Activated naive CD4-positive, alpha-beta T cell treated with anti-CD3 and anti-CD28 coated beads, Interleukin-2, amount 10 ng/mL, durations not matched to agents 7 days and 5 days (primary cell): Measurements from ENCODE around the gene DEAF1.
"Not testable (repeated sequence)": the region's sequence is repeated elsewhere in the genome, so short reads cannot be mapped to it uniquely, and the experiment has no call there.

Source experiments
- CTCF ChIA-PET: fragments of 350-600 bp; sonication (Branson Sonifier 250); formaldehyde crosslinking; loops from one replicate; lab custom pipeline; 2021; ENCODE audit warnings: antibody characterized with exemption; lab: Charles Lee
- DNase-seq: peaks from one replicate; pipeline ENCODE4 v3.0.0-alpha.2; 2020
- H3K27ac Mint-ChIP-seq: one replicate; pipeline ENCODE4 v1.8.0; 2021; ENCODE audit warnings: mild to moderate bottlenecking, moderate library complexity, mixed read lengths
- H3K27me3 Mint-ChIP-seq: one replicate; pipeline ENCODE4 v1.8.0; 2021; ENCODE audit warnings: mild to moderate bottlenecking, mixed read lengths
- H3K36me3 Mint-ChIP-seq: one replicate; pipeline ENCODE4 v1.8.0; 2021; ENCODE audit warnings: mixed read lengths
- H3K4me1 Mint-ChIP-seq: one replicate; pipeline ENCODE4 v1.8.0; 2021; ENCODE audit warnings: mixed read lengths
- H3K4me3 Mint-ChIP-seq: one replicate; pipeline ENCODE4 v1.8.0; 2021; ENCODE audit warnings: mild to moderate bottlenecking, moderate library complexity, mixed read lengths
- H3K9me3 Mint-ChIP-seq: one replicate; pipeline ENCODE4 v1.8.0; 2021; ENCODE audit warnings: mixed read lengths

The DEAF1 gene, protein sequence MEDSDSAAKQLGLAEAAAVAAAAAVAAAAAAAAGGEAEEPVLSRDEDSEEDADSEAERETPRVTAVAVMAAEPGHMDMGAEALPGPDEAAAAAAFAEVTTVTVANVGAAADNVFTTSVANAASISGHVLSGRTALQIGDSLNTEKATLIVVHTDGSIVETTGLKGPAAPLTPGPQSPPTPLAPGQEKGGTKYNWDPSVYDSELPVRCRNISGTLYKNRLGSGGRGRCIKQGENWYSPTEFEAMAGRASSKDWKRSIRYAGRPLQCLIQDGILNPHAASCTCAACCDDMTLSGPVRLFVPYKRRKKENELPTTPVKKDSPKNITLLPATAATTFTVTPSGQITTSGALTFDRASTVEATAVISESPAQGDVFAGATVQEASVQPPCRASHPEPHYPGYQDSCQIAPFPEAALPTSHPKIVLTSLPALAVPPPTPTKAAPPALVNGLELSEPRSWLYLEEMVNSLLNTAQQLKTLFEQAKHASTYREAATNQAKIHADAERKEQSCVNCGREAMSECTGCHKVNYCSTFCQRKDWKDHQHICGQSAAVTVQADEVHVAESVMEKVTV

DNA sequence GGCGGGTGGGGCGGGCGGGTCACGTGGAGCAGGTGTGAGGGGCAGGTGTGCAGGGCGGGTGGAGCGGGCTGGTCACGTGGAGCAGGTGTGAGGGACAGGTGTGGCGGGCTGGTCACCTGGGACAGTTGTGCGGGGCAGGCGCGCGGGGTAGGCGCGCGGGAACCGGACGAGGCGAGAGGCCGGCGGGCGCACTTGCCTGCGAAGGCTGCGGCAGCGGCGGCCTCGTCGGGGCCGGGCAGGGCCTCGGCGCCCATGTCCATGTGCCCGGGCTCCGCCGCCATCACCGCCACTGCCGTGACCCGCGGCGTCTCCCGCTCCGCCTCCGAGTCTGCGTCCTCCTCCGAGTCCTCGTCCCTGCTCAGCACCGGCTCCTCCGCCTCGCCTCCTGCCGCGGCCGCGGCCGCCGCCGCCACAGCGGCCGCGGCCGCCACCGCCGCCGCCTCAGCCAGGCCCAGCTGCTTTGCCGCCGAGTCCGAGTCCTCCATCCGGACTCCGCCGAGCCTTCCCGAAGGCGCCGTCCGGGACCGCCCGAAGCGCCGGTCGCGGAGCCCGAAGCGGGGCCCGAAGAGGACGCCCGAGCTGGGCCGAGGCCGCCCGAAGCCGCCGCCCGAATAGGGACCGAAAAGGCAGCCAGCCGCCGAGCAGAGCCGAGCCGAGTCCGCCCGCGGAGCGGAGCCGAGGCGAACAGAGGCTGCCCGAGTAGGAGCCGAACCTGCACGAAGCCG lies at the start of gene DEAF1:
Gene DEAF1, minus strand, starts transcription at position 660 of the 725 bp plus-strand sequence. Its CDS starts 175 bp downstream, at position 485.
- Mint-ChIP-seq H3K9me3 (no peaks in the 10 kb centered on the region), H3K27ac (peak within 1 kb of the TSS; percentile 96), H3K4me1 (peaks cover 68% of the 10 kb centered on the region), H3K27me3 (peaks cover 6% of the 10 kb centered on the region), H3K4me3 (peak within 1 kb of the TSS; percentile 85), H3K36me3 (peaks cover 22% of the 10 kb centered on the region)
- CTCF ChIA-PET, result interaction anchor here (0.8 to 1.7 kb wide), 2 partner anchors 27 to 38 kb away, joined by 3 to 10 read pairs; no protein-coding TSS in a partner anchor
- peak; percentile 100 for DNase-seq

DNA sequence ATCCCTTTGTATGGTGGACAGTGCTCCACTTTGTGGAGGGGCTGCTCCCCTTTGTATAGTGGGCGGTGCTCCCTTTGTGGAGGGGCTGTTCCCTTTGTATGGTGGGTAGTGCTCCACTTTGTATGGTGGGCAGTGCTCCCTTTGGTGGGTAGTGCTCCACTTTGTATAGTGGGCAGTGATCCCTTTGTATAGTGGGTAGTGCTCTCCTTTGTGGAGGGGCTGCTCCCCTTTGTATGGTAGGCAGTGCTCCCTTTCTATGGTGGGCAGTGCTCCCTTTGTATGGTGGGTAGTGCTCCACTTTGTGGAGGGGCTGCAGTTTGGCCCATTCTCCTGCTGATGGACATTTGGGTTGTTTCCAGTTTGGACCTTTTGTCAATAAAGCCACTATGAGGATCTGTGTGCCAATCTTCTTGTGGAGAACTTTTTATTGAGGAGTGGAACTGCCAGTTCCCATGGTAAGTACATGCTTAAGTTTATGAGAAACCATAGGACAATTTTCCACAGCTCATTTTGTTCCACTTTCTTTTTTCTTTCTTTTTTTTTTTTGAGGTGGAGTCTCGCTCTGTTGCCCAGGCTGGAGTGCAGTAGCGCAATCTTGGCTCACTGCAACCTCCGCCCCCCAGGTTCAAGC lies 47.7 kb upstream of the DEAF1 start:
- Mint-ChIP-seq H3K4me3 (no peak overlapping the region), H3K9me3 (no peaks in the 10 kb centered on the region), H3K27me3 (peaks cover 29% of the 10 kb centered on the region), H3K27ac (no peak overlapping the region), H3K4me1 (peaks cover 17% of the 10 kb centered on the region), H3K36me3 (no peaks in the 10 kb centered on the region)
- CTCF ChIA-PET, result interaction anchor here (1.3 kb wide), 1 partner anchor 17 kb away, joined by 3 read pairs; no protein-coding TSS in a partner anchor
- no peak for DNase-seq

DNA sequence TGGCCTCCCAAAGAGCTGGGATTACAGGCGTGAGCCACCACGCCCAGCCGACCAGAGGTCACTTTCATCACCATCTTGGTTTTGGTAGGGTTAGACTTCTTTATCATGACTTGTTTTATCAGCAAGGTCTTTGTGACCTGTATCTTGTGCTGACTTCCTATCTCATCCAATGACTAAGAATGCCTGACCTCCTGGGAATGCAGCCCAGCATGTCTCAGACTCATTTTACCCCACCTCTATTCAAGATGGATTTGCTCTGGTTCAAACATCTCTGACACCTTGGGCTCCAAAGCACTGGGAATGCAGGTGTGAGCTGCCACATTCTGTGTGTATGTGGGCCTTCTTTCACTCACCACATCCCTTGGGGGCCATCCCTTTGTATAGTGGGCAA lies 47.1 kb upstream of the DEAF1 start:
- Mint-ChIP-seq H3K27me3 (peaks cover 34% of the 10 kb centered on the region), H3K4me1 (peaks cover 22% of the 10 kb centered on the region), H3K36me3 (no peaks in the 10 kb centered on the region), H3K9me3 (no peaks in the 10 kb centered on the region), H3K27ac (no peak overlapping the region), H3K4me3 (no peak overlapping the region)
- DNase-seq, result no peak
- CTCF ChIA-PET, result no interaction called here

DNA sequence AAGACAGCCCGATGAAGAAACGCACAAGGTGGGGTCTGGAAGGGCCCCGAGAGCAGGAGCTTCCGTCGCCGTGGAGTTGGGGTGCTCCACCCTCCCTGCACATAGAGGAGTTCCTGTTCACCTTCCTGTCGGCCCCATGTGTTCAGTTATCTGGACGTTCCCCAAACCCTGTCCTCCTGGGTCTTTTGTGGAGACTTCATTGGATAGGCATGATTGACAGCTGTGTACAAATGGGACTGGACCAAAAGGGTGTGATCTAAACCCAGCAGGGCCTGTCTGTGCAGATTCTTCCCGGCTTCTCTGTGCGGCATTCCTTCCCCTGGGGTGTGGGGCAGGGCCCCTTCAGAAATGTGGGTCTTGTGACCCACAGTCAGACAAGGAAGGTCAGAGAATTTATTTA lies 42.9 kb upstream of the DEAF1 start:
- CTCF ChIA-PET, result interaction anchor here (1.6 to 1.8 kb wide), 3 partner anchors 9 to 12 kb away, joined by 3 to 9 read pairs (median 4); partner anchors contain the start of gene TALDO1
- Mint-ChIP-seq H3K27me3 (peaks cover 43% of the 10 kb centered on the region), H3K4me1 (peaks cover 24% of the 10 kb centered on the region), H3K4me3 (peak overlapping the region; percentile 65), H3K27ac (peak overlapping the region; percentile 80)
- DNase-seq, result peak; percentile 46
- not testable (repeated sequence) for H3K36me3 Mint-ChIP-seq, H3K9me3 Mint-ChIP-seq

DNA sequence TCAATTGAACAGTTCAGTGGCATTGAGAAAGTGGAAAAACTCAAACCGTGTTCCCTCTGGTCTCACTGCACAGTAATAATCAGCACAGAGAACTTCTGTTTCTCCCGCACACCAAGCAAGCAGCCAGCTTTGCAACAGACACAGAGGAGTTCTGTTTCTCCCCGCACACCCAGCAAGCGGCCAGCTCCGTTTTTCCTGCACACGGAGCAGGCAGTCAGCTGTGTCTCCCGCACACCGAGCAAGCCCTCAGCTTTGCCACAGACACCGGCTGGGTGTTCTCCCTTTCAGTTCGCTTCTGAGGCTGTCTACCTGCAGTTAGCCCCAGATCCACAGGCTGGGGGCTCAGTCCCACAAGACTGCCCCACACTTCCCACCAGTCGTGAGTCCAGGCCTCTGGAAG lies 42.3 kb upstream of the DEAF1 start:
- no peak for DNase-seq
- H3K4me3 Mint-ChIP-seq, result peak overlapping the region; percentile 65

DNA sequence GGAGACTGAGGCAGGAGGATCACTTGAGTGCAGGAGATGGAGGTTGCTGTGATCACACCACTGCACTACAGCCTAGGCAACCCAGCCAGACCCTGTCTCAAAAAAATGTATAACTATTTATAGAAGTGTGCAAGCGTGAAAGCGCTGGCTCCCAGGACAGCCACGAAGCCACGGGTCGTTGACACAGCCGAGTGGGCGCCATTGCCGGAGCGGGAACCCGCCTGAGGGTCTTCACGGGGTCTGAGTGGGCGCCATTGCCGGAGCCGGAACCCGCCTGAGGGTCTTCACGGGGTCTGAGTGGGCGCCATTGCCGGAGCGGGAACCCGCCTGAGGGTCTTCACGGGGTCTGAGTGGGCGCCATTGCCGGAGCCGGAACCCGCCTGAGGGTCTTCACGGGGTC lies 39.5 kb upstream of the DEAF1 start:
- peaks cover 24% of the 10 kb centered on the region for H3K4me1 Mint-ChIP-seq
- CTCF ChIA-PET, result interaction anchor here (0.8 kb wide), 1 partner anchor 9 kb away, joined by 4 read pairs; no protein-coding TSS in a partner anchor
- H3K27me3 Mint-ChIP-seq, result peaks cover 43% of the 10 kb centered on the region
- not testable (repeated sequence) for H3K4me3 Mint-ChIP-seq, H3K27ac Mint-ChIP-seq, H3K36me3 Mint-ChIP-seq, DNase-seq, H3K9me3 Mint-ChIP-seq

More for the DNA sequence above, 42.3 kb upstream of the DEAF1 start:
- CTCF ChIA-PET, result interaction anchor here (1.6 to 1.8 kb wide), 3 partner anchors 9 to 11 kb away, joined by 3 to 9 read pairs (median 4); partner anchors contain the start of gene TALDO1
- peaks cover 24% of the 10 kb centered on the region for H3K4me1 Mint-ChIP-seq
- peaks cover 2% of the 10 kb centered on the region for H3K36me3 Mint-ChIP-seq
- H3K27ac Mint-ChIP-seq, result peak overlapping the region; percentile 80
- peaks cover 3% of the 10 kb centered on the region for H3K9me3 Mint-ChIP-seq
- H3K27me3 Mint-ChIP-seq, result peaks cover 46% of the 10 kb centered on the region

DNA sequence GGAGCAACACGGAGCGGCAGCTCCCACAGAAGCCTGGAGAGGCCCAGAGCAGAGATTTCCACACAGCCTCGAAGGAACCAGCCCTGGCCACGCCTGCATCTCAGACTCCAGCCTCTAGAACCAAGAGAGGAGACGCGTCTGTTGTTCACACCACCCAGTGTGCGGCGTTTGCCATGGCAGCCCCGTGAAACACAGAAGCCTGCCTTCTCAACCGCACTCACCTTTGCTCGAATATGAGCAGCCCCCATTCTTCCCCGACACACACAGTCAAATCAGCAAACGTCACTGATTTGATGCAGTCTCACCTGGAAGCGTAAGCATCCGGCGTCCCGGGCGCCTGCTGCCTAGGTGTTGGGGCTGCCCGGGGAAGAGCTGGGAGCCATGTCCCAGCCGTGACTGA lies 38.0 kb upstream of the DEAF1 start:
- peaks cover 33% of the 10 kb centered on the region for H3K27me3 Mint-ChIP-seq
- peaks cover 3% of the 10 kb centered on the region for H3K9me3 Mint-ChIP-seq
- DNase-seq, result no peak
- CTCF ChIA-PET, result interaction anchor here (1.6 kb wide), 1 partner anchor 11 kb away, joined by 4 read pairs; no protein-coding TSS in a partner anchor
- peaks cover 15% of the 10 kb centered on the region for H3K4me1 Mint-ChIP-seq
- peaks cover 2% of the 10 kb centered on the region for H3K36me3 Mint-ChIP-seq
- no peak overlapping the region for H3K4me3 Mint-ChIP-seq
- H3K27ac Mint-ChIP-seq, result no peak overlapping the region

DNA sequence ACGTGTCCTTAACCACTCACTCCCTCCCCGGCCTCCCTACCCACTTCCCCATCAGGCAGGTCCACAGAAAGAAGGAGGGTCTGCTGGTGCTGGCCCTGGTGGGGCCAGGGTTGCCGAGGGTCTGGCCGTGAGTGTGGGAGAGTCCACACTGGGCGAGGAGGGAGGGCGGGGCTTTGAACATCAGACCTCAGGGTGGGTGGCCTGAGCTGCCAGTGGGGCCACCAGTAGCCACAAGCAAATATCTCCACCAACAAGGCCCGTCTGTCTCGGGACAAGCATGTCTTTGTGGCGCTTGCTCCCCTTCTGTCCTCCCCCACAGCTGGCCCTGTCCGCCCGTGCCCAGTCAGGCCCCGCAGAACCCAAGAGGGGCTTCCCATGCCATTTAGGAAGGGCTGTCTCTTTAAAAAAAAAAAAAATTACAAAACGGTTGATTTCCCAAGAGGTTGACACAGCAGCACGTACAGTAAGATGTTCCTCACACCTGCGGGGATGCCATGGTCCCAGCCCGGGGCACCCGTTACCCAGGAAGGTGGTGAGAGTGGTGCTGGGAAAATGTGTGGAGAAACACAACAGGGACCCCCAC lies 34.6 kb upstream of the DEAF1 start:
- Mint-ChIP-seq H3K36me3 (no peaks in the 10 kb centered on the region), H3K4me1 (peaks cover 14% of the 10 kb centered on the region), H3K4me3 (no peak overlapping the region), H3K27me3 (peaks cover 34% of the 10 kb centered on the region), H3K27ac (no peak overlapping the region), H3K9me3 (no peaks in the 10 kb centered on the region)
- DNase-seq, result no peak
- CTCF ChIA-PET, result interaction anchor here (0.7 kb wide), 1 partner anchor 185 kb away, joined by 3 read pairs; no protein-coding TSS in a partner anchor

DNA sequence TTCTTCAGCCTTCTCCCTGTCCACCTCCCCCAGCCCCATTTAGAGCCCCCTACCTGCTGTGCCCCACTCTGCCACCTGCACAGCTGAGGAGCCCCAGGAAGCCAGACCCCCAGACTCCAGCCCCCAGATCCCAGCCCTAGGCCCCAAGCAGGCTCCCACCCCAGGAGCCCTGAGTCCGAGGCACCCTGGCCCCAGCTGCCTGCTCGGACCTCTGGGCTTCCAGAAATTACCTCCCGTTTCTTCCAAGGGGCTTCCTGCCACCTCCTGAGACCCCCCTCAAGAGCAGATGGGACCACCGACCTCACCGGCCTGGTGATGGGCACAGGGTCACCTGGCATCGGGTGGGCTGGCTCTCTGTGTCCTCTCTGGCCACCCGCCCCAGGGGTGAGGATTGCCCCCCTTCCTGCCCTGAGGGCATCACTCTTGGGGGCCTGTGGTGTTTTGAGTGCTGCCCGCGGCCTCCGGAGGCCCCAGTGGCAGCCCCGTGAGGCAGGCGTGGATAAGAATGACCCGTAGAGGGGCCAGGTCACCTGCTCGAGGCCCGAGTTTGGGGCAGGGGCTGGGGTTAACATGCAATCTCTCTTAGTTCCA lies 34.0 kb upstream of the DEAF1 start:
- Mint-ChIP-seq H3K4me1 (peaks cover 15% of the 10 kb centered on the region), H3K36me3 (no peaks in the 10 kb centered on the region), H3K27me3 (peaks cover 38% of the 10 kb centered on the region), H3K9me3 (no peaks in the 10 kb centered on the region), H3K4me3 (no peak overlapping the region), H3K27ac (no peak overlapping the region)
- no peak for DNase-seq
- CTCF ChIA-PET, result interaction anchor here (0.7 to 1.5 kb wide), 4 partner anchors 9 to 184 kb away, joined by 3 to 6 read pairs (median 3); no protein-coding TSS in a partner anchor

DNA sequence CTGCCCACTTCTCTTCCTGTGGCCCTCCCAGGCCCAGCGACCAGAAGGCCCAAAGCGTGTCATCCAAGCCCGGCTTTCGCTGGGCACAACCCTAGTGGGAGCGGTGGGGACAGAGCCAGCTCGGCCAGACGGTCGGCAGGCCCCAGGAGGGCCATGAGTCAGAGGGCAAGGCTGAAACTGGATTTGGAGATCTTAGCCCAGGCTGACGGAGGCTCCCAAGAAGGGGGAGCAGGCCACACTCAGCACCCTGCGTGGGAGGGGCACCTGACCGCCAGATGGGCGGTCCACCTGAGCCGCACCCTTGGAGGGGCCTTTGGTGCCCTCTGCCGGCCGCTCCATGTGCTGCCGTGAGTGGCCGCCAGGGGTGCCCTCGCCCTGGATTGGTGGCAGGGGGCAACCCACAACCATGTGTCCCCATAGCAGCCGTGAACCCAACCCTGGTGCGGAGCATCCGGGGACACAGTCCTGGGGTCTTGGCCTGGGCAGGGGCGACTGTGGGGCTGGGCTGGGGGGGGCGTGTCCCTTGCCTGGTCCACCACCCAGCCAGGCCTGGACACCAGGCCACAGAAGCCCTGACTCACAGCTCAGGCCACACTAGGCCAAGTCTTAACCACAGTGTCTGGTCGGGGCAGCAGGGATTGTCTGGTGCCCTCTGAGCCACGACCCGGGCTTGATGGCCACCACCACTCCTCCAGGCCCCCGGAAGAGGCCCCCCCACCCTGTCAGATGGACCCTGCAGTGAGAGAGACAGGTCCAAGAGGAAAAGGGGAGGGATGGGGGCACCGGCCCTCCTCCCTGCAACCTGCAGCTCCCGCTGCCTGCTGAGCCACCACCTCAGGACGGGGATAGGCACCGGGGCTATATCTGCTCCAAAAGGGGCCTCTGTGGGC lies 33.1 kb upstream of the DEAF1 start:
- CTCF ChIA-PET, result interaction anchor here (0.9 to 1.5 kb wide), 5 partner anchors 8 to 172 kb away, joined by 3 to 6 read pairs (median 3); partner anchors contain the start of gene TALDO1
- Mint-ChIP-seq H3K27ac (no peak overlapping the region), H3K36me3 (no peaks in the 10 kb centered on the region), H3K4me3 (no peak overlapping the region), H3K27me3 (peaks cover 38% of the 10 kb centered on the region), H3K4me1 (peaks cover 20% of the 10 kb centered on the region), H3K9me3 (no peaks in the 10 kb centered on the region)
- DNase-seq, result peak; percentile 84

DNA sequence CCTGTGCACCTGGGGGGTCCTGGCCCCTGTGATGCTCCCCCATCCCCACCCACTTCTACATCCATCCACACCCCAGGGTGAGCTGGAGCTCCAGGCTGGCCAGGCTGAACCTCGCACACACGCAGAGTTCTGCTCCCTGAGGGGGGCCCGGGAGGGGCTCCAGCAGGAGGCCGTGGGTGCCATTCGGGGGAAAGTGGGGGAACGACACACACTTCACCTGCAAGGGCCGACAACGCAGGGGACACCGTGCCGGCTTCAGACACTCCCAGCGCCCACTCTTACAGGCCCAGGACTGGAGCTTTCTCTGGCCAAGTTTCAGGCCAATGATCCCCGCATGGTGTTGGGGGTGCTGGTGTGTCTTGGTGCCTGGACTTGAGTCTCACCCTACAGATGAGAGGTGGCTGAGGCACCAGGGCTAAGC lies 32.3 kb upstream of the DEAF1 start:
- Mint-ChIP-seq H3K4me3 (no peak overlapping the region), H3K27ac (no peak overlapping the region), H3K36me3 (no peaks in the 10 kb centered on the region), H3K4me1 (peaks cover 22% of the 10 kb centered on the region), H3K27me3 (peaks cover 37% of the 10 kb centered on the region), H3K9me3 (no peaks in the 10 kb centered on the region)
- CTCF ChIA-PET, result interaction anchor here (0.9 to 5.6 kb wide), 6 partner anchors 16 to 172 kb away, joined by 3 to 42 read pairs (median 4); partner anchors contain the start of gene TALDO1
- DNase-seq, result no peak
